GM19238 (cell line): ENCODE data around the gene SH3BGRL.
"Not testable (repeated sequence)": the region's sequence is repeated elsewhere in the genome, so short reads cannot be mapped to it uniquely, and the experiment has no call there.

Experiments used
- DNase-seq: peaks from one replicate; pipeline ENCODE4 v3.0.0; 2011; ENCODE audit warnings: low spot score; ENCODE audit not compliant: insufficient read length

Gene SH3BGRL

DNA sequence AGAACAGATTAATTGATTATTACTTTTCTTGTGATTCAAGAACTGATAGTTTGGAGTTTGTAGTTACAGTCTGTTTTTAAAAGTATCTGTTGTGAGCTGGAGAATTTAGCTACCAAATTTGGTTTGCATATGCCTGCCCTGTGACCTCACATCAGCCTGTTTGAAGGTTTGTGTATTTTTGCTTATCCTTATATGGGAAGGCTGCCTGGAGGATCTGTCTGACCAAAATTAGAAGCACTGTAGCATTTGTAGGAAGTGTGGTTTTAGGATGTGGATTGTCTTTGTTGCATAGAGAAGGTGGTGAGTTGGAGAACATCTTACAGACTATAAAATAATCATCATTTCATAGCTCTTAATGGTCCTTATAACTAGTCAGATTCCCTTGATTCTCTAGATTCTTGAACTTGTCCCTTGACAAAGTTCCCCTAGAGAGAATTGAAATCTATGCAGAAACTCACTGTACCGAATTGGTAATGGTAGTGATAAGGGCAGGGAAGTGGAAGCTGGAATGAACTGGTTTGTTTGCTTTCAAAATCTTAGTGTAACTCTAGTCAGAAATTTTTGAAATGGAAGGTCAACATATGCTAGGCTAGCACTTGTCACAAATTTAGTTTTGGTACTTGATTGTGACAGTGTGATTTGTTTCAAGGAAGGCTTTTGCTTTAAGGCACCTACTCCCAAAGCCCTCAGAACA is 57.3 kb downstream of the SH3BGRL start:
- DNase-seq: no peak

GRCh38 chrX:81259714-81260395 is 58.0 kb downstream of the SH3BGRL start:
- no peak for DNase-seq

- DNase-seq: no peak
Measured at GRCh38 chrX:81261576-81261975, 59.7 kb downstream of the SH3BGRL start.

- DNase-seq: no peak
Measured at GRCh38 chrX:81263059-81263458, 61.2 kb downstream of the SH3BGRL start.

DNA sequence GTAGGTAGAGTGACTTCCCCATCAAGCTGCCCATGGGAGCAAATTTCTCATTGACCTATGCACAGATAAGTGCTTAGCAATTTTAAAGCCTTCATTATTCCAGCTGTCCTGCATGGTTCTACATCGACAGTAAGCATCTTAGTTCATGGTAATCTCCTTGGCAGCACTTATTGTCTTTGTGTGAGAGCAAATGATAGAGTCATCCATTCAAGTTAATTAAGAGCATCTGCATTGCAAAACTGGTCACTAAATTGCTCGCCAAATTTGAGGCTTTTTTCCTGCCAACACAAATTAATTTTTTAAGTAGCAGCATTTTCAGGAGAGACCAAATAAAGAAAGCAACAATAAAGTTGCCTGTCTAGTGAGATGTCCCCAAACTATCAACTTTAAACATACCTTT is 76.7 kb downstream of the SH3BGRL start:
- no peak for DNase-seq

- DNase-seq: no peak
Measured at GRCh38 chrX:81280148-81280547, 78.2 kb downstream of the SH3BGRL start.

DNA sequence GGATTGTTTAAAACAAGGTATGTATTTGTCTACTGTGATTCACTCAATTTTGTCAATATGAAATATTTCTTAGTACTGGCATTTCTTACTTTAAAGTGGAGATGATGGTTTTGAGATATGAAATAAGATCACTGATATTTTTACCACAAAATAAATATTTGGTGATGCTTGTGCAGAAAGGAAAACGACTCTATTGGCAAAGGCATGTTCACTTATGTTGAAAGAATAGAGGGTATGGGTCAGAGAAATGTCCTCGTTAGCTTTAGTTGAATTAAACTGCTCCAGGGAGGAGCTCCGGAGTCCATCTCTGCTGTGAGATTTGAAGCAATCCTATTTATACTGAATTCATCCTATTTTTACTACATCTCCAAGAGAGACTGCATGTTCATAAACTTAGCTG is 84.2 kb downstream of the SH3BGRL start:
- no peak for DNase-seq

DNA sequence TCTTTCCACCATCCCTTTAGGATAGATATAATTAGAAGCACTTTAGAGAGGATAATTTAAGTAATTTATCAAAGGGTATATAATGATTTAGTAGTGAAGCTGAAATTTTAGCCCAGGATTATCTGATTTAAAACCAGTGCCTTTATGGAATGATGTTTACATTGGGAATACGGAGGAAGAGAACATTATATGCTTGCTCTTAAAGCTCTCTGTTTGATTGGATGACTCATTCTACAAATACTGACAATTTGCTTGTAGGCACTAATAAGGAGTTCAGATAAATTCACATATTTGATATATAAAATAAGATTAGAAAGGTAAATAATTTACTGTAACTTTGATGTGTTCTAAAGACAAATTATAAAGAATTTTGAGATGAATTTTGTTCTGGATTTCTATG is 84.7 kb downstream of the SH3BGRL start:
- DNase-seq: no peak

DNA sequence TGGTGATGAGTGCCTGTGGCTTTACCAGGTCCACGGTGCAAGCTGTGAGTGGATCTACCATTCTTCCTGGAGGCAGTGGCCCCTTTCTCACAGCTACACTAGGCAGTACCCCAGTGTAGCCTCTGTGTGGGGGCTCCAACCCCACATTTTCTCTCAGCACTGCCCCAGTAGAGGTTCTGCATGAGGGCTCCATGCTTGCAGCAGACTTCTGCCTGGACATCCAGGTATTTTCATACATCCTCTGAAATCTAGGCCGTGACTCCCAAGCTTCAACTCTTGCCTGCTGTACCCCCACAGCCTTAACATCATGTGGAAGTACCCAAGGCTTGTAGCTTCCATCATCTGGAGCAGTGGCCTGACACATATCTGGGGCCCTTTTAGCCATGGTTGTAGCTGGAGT is 90.1 kb downstream of the SH3BGRL start:
- DNase-seq: no peak

DNA sequence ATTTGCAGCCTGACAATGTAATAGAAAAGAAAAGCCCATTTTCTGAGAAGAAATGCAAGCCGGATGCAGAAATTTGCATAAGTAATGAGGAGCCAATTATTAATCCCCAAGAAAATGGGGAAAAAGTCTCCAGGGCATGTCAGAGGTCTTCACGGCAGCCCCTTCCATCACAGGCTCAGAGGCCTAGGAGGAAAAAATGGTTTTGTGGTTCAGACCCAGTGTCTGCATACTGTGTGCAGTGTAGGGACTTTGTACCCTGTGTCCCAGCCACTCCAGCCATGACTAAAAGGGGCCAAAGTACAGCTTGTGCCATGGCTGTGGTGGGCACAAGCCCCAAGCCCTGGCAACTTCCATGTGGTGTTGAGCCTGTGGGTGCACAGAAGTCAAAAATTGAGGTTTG is 92.2 kb downstream of the SH3BGRL start:
- no peak for DNase-seq

DNA sequence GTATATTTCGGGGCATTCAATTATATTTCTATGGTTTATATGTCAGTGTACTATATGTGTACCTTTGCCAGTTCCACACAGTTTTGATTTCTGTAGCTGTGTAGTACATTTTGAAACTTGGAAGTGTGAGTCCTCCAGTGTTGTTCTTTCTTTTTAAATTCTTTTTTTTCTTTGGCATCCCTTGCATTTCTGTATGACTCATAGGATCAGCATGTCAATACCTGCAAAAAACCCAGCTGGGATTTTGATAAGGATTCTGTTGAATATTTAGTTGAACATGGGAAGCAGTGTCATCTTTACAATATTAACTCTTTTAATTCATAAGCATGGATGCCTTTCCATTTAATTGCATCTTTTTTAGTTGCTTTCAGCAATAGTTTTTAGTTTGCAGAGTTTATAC is 100.0 kb downstream of the SH3BGRL start:
- no peak for DNase-seq

DNA sequence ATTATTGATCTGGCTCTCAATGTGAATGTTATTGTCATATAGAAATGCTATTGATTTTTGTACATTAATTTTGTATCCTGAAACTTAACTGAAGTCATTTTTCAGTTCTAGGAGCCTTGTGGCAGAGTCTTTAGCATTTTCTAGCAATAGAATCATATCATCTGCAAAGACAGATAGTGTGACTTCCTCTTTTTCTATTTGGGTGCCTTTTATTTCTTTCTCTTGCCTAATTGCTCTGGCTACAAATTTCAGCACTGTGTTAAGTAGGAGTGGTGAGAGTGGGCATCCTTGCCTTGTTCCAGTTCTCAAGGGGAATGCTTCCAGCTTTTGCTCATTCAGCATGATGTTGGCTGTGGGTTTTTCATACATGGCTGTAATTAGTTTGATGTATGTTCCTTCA is 102.7 kb downstream of the SH3BGRL start:
- DNase-seq: no peak

DNA sequence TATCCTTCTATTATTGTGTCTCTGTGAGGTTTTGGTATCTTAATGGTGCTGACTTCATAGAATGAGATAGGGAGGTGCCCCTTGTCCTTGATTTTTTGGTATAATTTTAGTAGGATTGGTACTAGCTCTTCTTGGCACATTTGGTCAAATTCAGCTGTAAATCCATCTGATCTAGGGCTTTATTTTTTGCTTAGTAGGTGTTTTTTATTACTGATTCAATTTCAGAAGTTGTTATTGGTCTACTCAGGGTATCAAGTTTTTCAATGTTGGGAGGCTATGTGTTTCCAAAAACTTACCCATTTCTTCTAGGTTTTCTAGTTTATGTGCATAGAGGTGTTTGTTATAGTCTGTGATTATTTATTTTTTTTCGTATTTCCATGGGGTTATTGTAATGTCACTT is 103.3 kb downstream of the SH3BGRL start:
- no peak for DNase-seq

DNA sequence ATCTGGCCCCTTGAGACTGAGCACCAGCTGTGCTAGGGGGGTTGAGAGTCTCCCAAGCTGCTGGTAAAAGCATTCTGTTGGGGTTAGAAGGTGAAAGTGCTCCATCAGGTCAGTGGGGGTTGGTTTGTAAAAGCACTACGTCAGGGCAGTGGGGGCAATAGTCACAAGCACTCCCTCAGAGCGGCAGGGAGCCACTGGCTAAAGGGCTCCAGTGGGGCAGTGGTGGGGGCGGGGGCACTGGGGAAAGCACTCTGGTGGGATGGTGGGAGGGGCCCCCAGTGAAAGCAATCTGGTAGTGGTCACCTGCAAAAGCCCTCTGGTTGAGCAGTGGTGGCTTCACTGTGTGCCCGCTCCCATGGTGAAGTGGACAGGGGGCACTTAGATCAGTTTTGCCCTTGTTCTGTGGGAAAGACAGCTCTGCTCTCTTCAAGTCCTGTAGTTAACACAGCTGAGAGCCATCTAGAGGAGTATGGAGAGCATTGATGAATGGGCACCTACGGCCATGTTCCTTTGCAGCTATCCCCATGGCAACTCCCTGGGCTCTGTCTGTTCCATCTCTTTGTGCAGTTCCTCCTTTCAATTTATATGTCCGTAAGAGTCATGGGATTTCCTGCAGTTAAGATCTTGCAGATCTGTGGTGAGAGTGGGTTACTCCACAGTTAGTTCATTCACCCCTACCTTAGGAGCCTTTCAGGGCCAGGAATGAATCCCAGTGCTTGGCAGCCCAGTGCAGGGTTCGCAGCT is 106.4 kb downstream of the SH3BGRL start:
- DNase-seq: no peak

DNA sequence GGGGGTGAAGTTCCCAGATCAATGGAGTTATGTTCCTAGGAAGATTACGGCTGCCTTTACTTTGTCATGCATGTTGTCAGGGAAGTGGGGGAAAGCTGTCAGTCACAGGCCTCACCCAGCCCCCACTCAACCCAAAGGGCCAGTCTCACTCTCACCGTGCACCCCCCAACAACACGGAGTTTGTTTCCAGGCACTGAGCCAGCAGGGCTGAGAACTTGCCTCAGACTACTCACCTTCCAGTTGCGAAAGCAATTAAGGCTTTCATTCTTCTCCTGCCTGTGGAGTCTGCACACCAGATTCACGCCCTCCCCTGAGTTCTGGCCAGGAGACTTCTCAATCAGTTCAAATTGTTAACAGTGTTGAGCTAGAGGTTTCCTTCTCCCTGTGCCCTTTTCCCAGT is 114.3 kb downstream of the SH3BGRL start:
- no peak for DNase-seq

DNA sequence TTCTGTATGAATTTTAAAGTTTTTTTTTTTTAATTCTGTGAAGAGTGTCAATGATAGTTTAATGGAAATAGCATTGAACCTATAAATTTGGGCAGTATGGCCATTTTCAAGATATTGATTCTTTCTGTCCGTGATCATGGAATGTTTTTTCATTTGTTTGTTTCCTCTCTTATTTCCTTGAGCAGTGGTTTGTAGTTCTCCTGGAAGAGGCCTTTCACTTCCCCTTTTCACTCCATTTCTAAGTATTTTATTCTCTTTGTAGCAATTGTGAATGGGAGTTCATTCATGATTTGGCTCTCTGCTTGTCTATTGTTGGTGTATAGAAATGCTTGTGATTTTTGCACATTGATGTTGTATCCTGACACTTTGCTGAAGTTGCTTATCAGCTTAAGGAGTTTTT is 129.8 kb downstream of the SH3BGRL start:
- DNase-seq: not testable (repeated sequence)

DNA sequence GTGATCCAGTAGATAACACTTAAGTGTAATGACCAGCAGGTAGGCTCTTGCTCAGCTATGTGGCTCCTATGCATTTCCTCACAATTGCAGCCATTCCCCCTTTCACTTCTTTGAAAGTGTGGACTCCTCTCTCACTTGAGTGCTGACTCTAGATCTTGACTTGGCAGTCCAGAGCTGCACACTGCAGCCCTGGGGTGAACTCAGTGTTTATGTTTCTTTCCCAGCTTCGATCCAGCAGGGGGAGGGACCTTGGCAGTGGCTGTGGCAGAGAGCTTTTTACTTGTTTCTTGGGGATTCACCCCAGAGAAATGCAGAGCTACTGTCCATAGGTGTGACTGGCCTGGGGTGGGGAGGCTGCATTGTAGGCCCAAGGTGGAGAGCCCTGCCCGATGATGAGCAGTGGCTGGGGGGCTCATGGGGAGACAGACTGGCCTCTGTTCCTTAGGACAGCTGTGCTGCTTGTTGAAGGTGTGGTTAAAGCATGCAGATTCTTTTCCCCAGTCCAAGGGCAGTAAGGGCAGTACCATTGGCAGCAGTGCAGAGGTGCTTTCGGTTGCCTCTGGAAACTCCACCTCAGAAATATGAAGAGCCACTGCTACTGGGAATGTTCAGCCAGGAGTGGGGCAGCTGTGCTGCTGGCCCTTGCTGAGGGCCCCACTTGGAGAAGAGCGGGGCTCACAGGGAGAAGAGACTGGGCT is 134.7 kb downstream of the SH3BGRL start:
- DNase-seq: no peak

DNA sequence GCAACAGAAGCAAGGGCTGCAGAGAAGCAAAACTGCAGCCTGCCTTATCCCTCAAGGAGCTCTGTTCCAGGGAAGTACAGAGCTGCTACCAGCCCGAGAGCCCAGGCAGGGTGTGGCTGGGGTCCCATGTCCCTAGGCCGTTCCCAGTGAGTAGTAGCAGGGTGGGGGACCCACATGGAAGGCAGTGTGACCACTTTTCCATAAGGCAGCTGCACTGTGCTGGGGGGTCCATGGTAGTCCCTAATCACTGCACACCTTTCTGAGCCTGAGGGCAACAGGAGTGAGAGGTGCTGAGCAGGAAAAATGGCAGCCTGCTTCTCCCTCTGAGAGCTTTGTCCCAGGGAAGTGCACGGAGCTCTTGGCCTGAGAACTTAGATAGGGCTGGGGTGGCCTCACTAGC is 135.9 kb downstream of the SH3BGRL start:
- no peak for DNase-seq

GRCh38 chrX:81338924-81339323 is 137.0 kb downstream of the SH3BGRL start:
- DNase-seq: no peak

GRCh38 chrX:81345296-81345695 is 143.4 kb downstream of the SH3BGRL start:
- DNase-seq: not testable (repeated sequence)
